ENCODE data around the gene ADAT3. TPM values are rescaled to one million over a fixed set of nuclear protein-coding genes. Genes with fewer than 3 reads are reported as not detected.

ADAT3 gene
- total and polyA plus RNA-seq, 10 donors: 3.2 to 11.0 (median 8.2) TPM

- intact Hi-C loops (cut with DNase I; ENCODE audit: low total_unique reads): no loop called here
- TF ChIP-seq POLR2A (IDR thresholded peaks at IDR 0.05) (no peak), POLR2AphosphoS5 (IDR thresholded peaks at IDR 0.05) (peak in 1 of 3 donors; percentile 23)
- TF ChIP-seq, protein P1, sequence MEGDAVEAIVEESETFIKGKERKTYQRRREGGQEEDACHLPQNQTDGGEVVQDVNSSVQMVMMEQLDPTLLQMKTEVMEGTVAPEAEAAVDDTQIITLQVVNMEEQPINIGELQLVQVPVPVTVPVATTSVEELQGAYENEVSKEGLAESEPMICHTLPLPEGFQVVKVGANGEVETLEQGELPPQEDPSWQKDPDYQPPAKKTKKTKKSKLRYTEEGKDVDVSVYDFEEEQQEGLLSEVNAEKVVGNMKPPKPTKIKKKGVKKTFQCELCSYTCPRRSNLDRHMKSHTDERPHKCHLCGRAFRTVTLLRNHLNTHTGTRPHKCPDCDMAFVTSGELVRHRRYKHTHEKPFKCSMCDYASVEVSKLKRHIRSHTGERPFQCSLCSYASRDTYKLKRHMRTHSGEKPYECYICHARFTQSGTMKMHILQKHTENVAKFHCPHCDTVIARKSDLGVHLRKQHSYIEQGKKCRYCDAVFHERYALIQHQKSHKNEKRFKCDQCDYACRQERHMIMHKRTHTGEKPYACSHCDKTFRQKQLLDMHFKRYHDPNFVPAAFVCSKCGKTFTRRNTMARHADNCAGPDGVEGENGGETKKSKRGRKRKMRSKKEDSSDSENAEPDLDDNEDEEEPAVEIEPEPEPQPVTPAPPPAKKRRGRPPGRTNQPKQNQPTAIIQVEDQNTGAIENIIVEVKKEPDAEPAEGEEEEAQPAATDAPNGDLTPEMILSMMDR (IDR thresholded peaks at IDR 0.05 in 8 of 11, conservative IDR thresholded peaks at IDR 0.05 in 3 of 11): no peak
- DNase-seq: no peak
- Histone ChIP-seq H3K4me1 (peaks cover 49 to 83% (median 81%) of the 10 kb centered on the region in 6 donors), H3K4me3 (no peak overlapping the region), H3K27ac (peak overlapping the region in 6 of 8 donors; percentile 46 to 99 (median 96)), H3K27me3 (replicated peaks in 1 of 7) (no peaks in the 10 kb centered on the region), H3K9me3 (no peaks in the 10 kb centered on the region), H3K36me3 (peaks cover 0 to 2% (median under 1%) of the 10 kb centered on the region in 6 donors)
- WGBS, 5 donors: 64 to 75% (median 69%) methylated on average over 17 to 18 of the region's 18 CpGs
Measured at GRCh38 chr19:1859331-1859781, 45.8 kb upstream of the ADAT3 start.

DNA sequence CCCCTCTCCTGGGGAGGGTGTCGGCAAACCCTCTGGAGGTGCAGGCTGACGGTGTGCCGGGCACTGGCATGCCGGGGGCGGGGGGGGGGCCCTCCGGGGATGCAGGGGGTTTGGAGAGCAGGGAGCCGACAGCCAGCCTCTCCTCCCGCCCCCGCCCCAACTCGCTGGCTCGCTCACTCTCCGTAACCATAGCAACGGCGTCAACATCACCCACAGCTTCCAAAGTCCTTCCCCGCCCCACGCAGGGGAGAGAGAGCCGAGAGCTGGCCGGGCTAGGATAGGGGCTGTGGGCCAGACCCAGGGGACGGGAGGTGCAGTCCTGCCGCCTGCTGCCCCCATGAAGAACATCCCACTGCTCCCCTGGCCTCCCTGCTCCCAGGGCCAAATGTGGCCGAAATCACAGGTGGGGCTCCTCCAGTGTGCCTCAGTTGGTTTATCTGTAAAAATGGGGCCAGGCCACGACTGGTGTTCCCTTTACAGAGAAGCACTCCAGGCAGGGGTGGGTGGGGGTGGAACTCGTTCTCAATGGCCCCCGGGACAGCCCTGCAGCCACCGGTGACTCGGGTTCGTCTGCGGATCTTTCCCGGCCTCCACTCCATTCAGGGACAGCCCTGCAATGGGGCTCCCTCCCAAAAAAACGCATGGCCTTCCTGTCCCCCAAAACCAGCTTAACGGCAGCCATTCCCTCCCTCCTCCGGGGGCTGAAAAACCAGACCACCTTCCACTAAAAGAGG is 45.0 kb upstream of the ADAT3 start:
- TF ChIP-seq POLR2AphosphoS5 (IDR thresholded peaks at IDR 0.05): no peak
- TF ChIP-seq, protein P1 (IDR thresholded peaks at IDR 0.05 in 8 of 11, conservative IDR thresholded peaks at IDR 0.05 in 3 of 11): no peak
- Histone ChIP-seq H3K27me3 (replicated peaks in 1 of 7) (no peaks in the 10 kb centered on the region), H3K9me3 (no peaks in the 10 kb centered on the region), H3K4me1 (peaks cover 47 to 83% (median 80%) of the 10 kb centered on the region in 6 donors), H3K36me3 (no peaks in the 10 kb centered on the region), H3K4me3 (peak overlapping the region in 1 of 8 donors; percentile 81), H3K27ac (peak overlapping the region in 5 of 8 donors; percentile 46 to 99 (median 97))
- intact Hi-C loops (cut with DNase I; ENCODE audit: low total_unique reads): no loop called here
- 44 to 76% (median 47%) methylated on average over 10 to 32 of the region's 32 CpGs for WGBS, 5 donors
- no peak for DNase-seq

DNA sequence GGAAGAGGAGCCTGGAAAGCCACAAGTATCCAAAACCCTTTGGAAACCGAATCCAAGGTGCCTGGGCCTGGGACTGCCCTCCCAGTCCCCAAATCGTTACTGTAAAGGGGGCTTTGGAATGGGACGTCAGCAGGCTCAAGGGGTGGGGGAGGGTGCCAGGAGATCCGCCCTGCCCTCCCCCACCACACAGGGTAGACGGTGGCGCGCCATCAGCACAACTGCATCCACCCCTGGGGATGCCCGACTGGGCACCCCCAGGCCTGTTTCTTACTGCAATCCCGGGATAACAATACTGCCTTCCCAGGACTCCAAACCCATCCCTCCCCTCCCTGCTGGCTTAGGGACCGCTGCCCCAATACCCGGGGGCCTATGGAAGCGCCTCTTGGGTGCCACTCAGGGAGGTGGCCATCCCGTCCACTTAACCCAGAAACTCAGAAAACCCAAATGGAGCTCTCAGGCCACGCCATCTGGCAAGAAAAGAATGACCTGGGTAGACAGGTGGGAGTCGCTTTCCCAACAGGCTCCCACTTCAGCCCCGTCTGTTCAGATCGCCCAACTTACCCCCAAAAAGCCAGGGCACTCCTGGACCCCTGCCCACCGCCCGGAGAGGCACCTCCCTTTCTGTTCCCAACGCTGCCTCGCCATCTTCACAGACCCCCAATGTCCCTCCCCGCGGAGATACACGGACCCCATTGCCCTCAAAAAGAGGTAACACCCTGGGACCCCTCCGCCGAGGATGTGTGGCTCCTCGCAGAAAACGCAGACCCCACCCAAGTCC is 44.2 kb upstream of the ADAT3 start:
- intact Hi-C loops (cut with DNase I; ENCODE audit: low total_unique reads): no loop called here
- TF ChIP-seq, protein P1 (IDR thresholded peaks at IDR 0.05 in 8 of 11, conservative IDR thresholded peaks at IDR 0.05 in 3 of 11): no peak
- TF ChIP-seq POLR2A (IDR thresholded peaks at IDR 0.05): no peak

DNA sequence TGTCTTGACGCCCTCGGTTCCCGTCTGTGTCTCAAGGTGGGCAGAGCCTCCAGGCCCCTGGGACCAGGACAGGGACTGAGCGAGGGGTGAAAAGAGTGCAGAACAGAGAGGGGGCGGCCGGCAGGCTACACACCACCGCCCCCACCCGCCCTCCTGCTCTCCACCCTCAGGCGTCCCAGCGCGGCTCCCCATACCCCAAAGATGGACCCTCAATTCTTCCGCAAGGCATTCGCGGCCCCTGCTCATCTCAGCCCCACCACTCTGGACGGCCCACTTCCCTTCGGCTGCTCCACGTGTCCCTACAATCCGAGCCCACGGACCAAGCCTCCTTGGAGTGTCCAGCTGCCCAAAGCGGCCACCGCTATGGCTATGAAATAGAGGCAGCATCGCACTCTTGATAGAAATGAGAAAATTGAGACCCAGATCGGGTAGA is 43.6 kb upstream of the ADAT3 start:
- TF ChIP-seq POLR2AphosphoS5 (IDR thresholded peaks at IDR 0.05) (no peak), POLR2A (IDR thresholded peaks at IDR 0.05) (no peak)
- TF ChIP-seq, protein P1 (IDR thresholded peaks at IDR 0.05 in 8 of 11, conservative IDR thresholded peaks at IDR 0.05 in 3 of 11): no peak
- peak overlapping the region; percentile 48 to 99 (median 88) for H3K27ac ChIP-seq
- H3K9me3 ChIP-seq: no peaks in the 10 kb centered on the region
- no peaks in the 10 kb centered on the region for H3K27me3 ChIP-seq (replicated peaks in 1 of 7)
- peaks cover 34 to 75% (median 70%) of the 10 kb centered on the region in 6 donors for H3K4me1 ChIP-seq
- no peak for DNase-seq
- WGBS, 5 donors: 32 to 51% (median 37%) methylated on average over 20 to 23 of the region's 23 CpGs
- no peaks in the 10 kb centered on the region for H3K36me3 ChIP-seq
- intact Hi-C loops (cut with DNase I; ENCODE audit: low total_unique reads): no loop called here
- H3K4me3 ChIP-seq: peak overlapping the region; percentile 74 to 92 (median 81)

More for the DNA sequence above, 44.2 kb upstream of the ADAT3 start:
- WGBS, 5 donors: 57 to 71% (median 67%) methylated on average over 26 to 28 of the region's 28 CpGs
- no peaks in the 10 kb centered on the region for H3K36me3 ChIP-seq
- peak overlapping the region in 6 of 8 donors; percentile 74 to 92 (median 81) for H3K4me3 ChIP-seq
- peak overlapping the region in 6 of 8 donors; percentile 19 to 99 (median 98) for H3K27ac ChIP-seq
- H3K9me3 ChIP-seq: no peaks in the 10 kb centered on the region
- DNase-seq: no peak
- peaks cover 40 to 82% (median 76%) of the 10 kb centered on the region in 6 donors for H3K4me1 ChIP-seq
- H3K27me3 ChIP-seq (replicated peaks in 1 of 7): no peaks in the 10 kb centered on the region

All from spleen (tissue), 11 donors.